Stomach (tissue), 4 donors: ENCODE results near the gene CDC42.

Experiments
- CTCF ChIP-seq, 7 experiments: fragments of 450-650 bp in 4 of 7; fragments of 200-600 bp in 3 of 7; sonication (generic) in 3 of 7; IDR thresholded peaks; one replicate each; pipeline ENCODE4 v1.5.1; 2016 to 2019; ENCODE audit warnings: antibody characterized with exemption in 7 of 7, control low read depth in 2 of 7, mild to moderate bottlenecking in 1 of 7
- POLR2A ChIP-seq, 4 donors: fragments of 450-650 bp; IDR thresholded peaks; one replicate each; pipeline ENCODE4 v1.6.1; 2016; ENCODE audit warnings: antibody characterized with exemption in 4 of 4, control low read depth in 2 of 4, mild to moderate bottlenecking in 1 of 4, moderate library complexity in 1 of 4
- POLR2AphosphoS5 ChIP-seq, 3 donors: sonication (generic); formaldehyde crosslinking; IDR thresholded peaks; one replicate each; pipeline ENCODE4 v1.6.1; 2016; ENCODE audit warnings: antibody characterized with exemption in 3 of 3

GRCh38 chr1:22071511-22071910, 19.0 kb downstream of the CDC42 start:
- TF ChIP-seq CTCF (IDR thresholded peaks at IDR 0.05) (no peak), POLR2A (IDR thresholded peaks at IDR 0.05) (no peak), POLR2AphosphoS5 (IDR thresholded peaks at IDR 0.05) (no peak)
